Colonic mucosa (tissue), 4 donors: ENCODE measurements around the gene PTGDR. TPM values are rescaled to one million over a fixed set of nuclear protein-coding genes. Genes with fewer than 3 reads are reported as not detected.

ENCODE experiments used
- DNase-seq: peaks from one replicate; pipeline ENCODE4 v3.0.0-alpha.2; 2020
- H3K27ac ChIP-seq: fragments of 200-600 bp; one replicate; pipeline ENCODE4 v1.8.0; 2021
- H3K27me3 ChIP-seq: fragments of 200-600 bp; one replicate; pipeline ENCODE4 v1.8.0; 2021
- H3K36me3 ChIP-seq: fragments of 200-600 bp; one replicate; pipeline ENCODE4 v1.8.0; 2021
- H3K4me1 ChIP-seq: fragments of 200-600 bp; one replicate; pipeline ENCODE4 v1.8.0; 2021; ENCODE audit warnings: mild to moderate bottlenecking
- H3K4me3 ChIP-seq: fragments of 200-600 bp; one replicate; pipeline ENCODE4 v1.8.0; 2021
- H3K9ac ChIP-seq, 2 donors: one replicate each; pipeline ENCODE4 v1.7.0; 2013; ENCODE audit warnings: control low read depth in 2 of 2, low read depth in 2 of 2, low read length in 2 of 2
- H3K9me3 ChIP-seq: fragments of 200-600 bp; one replicate; pipeline ENCODE4 v1.8.0; 2021
- intact Hi-C: fragments of 100-400 bp; cut with DNase I; formaldehyde crosslinking; loops from one replicate; pipeline ENCODE4 v1.14.1; 2022
- total RNA-seq, 2 donors: library from RNA; stranded (reverse); fragmentation: NEBNext Ultra II Directional in 1 of 2; extraction: Animal tissue kit (Norgen Biotek cat#: 25700) in 1 of 2; gene quantifications; one replicate each; pipeline ENCODE4 v1.2.1, GENCODE V29; 2021
- TF ChIP-seq, protein P1 (sequence below): fragments of 200-600 bp; IDR thresholded peaks from one replicate; pipeline ENCODE4 v1.8.0; 2022; ENCODE audit warnings: antibody characterized with exemption, mild to moderate bottlenecking
- donor health status: healthy.
- donor health status: DM: no; HTN: no; CAD: no.
- donor health status: DM: no; HTN: no; CAD: no.

Gene PTGDR
- total RNA-seq, 2 donors from 2014 or later: 14.4 to 32.3 TPM

DNA sequence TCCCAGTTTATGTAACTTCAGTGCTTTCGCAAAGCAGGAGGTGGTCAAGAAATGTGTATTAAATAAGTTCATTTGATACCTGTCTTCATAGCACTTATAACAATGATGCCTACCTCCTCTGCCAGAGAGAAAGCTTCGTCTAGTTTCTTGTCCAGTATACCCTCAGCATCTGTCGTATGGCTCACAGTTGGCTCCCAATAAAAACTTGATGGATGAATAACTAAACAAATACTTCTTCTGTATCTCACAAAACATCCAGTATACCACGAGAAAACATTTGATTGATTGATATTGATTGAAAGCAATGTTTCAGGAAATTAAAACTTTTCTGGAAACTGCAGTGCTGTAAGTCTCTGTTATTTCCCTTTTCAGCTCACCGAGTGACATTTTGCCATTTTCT is 26.9 kb upstream of the PTGDR start:
- H3K4me3 ChIP-seq: no peak overlapping the region
- no peaks in the 10 kb centered on the region for H3K9me3 ChIP-seq
- DNase-seq: no peak
- TF ChIP-seq, protein P1, sequence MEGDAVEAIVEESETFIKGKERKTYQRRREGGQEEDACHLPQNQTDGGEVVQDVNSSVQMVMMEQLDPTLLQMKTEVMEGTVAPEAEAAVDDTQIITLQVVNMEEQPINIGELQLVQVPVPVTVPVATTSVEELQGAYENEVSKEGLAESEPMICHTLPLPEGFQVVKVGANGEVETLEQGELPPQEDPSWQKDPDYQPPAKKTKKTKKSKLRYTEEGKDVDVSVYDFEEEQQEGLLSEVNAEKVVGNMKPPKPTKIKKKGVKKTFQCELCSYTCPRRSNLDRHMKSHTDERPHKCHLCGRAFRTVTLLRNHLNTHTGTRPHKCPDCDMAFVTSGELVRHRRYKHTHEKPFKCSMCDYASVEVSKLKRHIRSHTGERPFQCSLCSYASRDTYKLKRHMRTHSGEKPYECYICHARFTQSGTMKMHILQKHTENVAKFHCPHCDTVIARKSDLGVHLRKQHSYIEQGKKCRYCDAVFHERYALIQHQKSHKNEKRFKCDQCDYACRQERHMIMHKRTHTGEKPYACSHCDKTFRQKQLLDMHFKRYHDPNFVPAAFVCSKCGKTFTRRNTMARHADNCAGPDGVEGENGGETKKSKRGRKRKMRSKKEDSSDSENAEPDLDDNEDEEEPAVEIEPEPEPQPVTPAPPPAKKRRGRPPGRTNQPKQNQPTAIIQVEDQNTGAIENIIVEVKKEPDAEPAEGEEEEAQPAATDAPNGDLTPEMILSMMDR: no peak
- no peaks in the 10 kb centered on the region for H3K4me1 ChIP-seq
- intact Hi-C loops: no loop called here
- H3K9ac ChIP-seq: no peak overlapping the region
- no peaks in the 10 kb centered on the region for H3K36me3 ChIP-seq
- H3K27ac ChIP-seq: no peak overlapping the region
- no peaks in the 10 kb centered on the region for H3K27me3 ChIP-seq

DNA sequence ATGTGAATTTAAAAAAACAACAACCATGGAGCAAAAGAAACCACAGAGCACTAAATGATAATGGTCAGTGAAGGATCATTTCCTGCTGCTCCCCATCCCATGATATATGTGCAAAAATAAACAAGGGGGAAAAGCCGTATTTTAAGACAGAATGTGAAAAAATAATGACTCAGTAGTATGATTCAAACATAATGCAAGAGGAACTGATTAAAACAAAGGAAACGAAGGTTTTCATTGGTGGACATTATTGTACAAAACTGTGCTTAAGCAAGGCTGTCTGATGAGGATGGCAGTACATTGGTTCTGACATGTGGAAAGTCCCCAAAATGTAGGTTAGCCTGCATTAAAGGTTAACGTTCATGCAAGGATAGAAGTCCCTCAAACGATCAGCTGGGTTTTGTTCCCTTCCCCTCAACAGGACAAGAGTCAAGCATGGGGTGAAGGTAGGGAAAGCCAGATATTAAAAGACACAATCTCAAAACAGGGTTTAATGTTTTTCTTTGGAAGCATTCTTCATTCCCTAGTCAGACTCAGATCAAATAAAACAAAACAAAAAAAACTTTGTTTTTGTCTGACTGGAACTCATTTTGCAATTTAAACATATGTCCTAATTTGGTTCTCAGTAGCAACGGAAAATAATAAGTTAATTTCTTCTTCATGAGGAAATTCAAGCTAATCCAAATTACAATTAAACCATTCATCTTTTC is 26.3 kb upstream of the PTGDR start:
- TF ChIP-seq, protein P1: no peak
- no peaks in the 10 kb centered on the region for H3K36me3 ChIP-seq

DNA sequence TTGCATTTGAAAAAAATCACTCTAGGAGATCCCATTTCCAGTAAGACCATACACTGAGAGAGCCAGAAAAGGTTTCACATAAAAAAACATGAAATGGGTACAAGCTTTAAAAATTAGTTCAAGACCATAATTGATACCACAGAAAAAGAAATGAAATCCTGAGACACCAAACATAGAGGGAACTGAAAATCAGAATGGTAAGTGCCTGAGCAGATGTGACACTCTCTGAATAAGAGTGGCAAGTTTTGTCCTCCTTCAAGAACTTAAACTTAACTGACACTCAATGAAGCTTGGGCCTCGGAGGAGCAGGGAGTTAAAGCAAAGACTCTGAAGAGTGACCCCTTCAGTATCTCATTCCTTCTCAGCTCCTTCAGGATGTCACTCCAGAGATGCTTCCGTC is 23.2 kb upstream of the PTGDR start:
- DNase-seq: no peak
- no peak overlapping the region for H3K9ac ChIP-seq
- H3K4me1 ChIP-seq: no peaks in the 10 kb centered on the region
- H3K4me3 ChIP-seq: no peak overlapping the region
- H3K27me3 ChIP-seq: no peaks in the 10 kb centered on the region
- H3K36me3 ChIP-seq: no peaks in the 10 kb centered on the region
- no peaks in the 10 kb centered on the region for H3K9me3 ChIP-seq
- intact Hi-C loops: no loop called here
- no peak overlapping the region for H3K27ac ChIP-seq
- TF ChIP-seq, protein P1: no peak

More for the DNA sequence above, 26.3 kb upstream of the PTGDR start:
- no peaks in the 10 kb centered on the region for H3K27me3 ChIP-seq
- no peaks in the 10 kb centered on the region for H3K9me3 ChIP-seq
- DNase-seq: no peak
- no peak overlapping the region for H3K9ac ChIP-seq
- no peak overlapping the region for H3K4me3 ChIP-seq
- intact Hi-C loops: no loop called here
- H3K27ac ChIP-seq: no peak overlapping the region
- no peaks in the 10 kb centered on the region for H3K4me1 ChIP-seq

DNA sequence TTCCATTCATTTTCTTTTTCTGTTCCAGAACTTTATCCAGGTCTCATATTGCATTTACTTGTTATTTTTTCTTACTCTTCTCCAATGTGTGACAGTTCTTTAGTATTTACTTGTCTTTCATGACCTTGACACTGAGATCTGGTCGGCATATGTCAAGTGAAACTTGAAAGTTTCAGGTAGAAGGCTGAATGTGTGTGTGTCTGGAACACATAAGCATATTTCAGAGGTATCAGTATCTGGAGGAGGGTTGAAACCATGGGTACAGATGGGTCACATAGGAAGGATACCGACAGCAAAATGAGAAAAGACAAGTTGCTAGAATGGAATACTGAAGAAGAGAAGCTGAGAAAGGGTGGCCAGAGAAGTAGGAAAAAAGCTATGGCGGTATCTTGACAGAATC is 22.5 kb upstream of the PTGDR start:
- H3K4me1 ChIP-seq: no peaks in the 10 kb centered on the region
- TF ChIP-seq, protein P1: no peak
- intact Hi-C loops: no loop called here
- H3K27me3 ChIP-seq: no peaks in the 10 kb centered on the region
- no peaks in the 10 kb centered on the region for H3K36me3 ChIP-seq
- DNase-seq: no peak
- H3K9ac ChIP-seq: no peak overlapping the region
- no peak overlapping the region for H3K27ac ChIP-seq
- no peak overlapping the region for H3K4me3 ChIP-seq
- H3K9me3 ChIP-seq: no peaks in the 10 kb centered on the region

DNA sequence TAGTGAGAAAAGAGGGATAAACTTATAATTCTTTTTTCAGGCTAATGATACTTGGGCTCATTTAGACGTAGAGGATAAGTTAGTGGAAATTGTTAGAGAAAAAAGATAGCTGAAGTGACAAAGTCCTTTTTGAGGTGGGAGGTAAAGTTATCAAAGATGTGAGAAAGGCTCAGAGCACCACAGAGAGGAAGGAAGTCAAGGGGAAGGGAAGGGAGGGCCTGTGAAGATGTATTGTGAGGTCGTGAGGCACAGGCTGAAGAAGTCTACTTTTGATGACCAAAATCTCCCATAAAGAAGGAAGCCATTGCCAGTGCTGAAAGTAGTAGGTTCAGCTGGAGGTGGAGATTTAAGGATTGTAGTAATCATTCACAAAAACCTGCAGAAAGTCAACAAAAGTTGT is 19.4 kb upstream of the PTGDR start:
- Histone ChIP-seq H3K9me3 (no peaks in the 10 kb centered on the region), H3K27me3 (no peaks in the 10 kb centered on the region), H3K4me1 (no peaks in the 10 kb centered on the region), H3K9ac (no peak overlapping the region), H3K36me3 (no peaks in the 10 kb centered on the region), H3K27ac (no peak overlapping the region), H3K4me3 (no peak overlapping the region)
- intact Hi-C loops: no loop called here
- TF ChIP-seq, protein P1: no peak
- no peak for DNase-seq
